ENCODE data around the gene LRRFIP2.
"Not testable (repeated sequence)": the region's sequence is repeated elsewhere in the genome, so short reads cannot be mapped to it uniquely, and the experiment has no call there.

Gene LRRFIP2

DNA sequence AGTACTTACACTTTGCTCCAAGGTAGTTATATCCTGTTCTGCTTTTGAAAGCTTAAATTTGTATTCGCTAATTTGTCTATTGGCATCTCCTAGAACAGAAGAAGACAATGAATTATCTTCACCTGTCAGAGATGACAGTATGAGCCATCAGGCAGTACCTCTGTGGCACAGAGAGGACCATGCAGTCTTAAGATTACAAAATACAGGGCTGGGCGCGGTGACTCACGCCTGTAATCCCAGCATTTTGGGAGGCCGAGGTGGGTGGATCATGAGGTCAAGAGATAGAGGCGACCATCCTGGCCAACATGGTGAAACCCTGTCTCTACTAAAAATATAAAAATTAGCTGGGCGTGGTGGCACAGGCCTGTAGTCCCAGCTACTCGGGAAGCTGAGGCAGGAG is 119.3 kb downstream of the LRRFIP2 start:
- DNase-seq, result not testable (repeated sequence)

GRCh38 chr3:37054370-37054769 is 120.0 kb downstream of the LRRFIP2 start:
- DNase-seq, result no peak

DNA sequence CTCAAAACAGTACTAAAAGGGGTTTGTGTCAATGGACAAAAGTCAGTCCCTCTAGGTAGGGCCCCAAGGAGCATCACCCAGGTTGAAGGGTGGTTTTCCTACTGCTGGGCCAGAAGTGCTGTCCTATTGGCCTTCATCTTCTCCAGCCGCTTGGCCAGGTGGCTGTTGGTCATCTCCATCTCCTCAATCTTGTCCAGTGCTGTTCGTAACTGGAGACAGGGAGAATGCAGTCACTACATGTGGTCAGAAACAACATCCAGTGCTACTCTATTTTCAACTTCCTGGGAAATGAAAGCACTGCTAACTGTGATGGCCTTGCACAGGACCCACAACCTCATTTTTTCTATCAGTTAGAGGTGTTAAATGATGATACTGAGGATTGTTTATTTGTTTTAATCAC is 120.6 kb downstream of the LRRFIP2 start:
- no peak for DNase-seq

GRCh38 chr3:37053337-37053736 is 121.0 kb downstream of the LRRFIP2 start:
- DNase-seq, result no peak

DNA sequence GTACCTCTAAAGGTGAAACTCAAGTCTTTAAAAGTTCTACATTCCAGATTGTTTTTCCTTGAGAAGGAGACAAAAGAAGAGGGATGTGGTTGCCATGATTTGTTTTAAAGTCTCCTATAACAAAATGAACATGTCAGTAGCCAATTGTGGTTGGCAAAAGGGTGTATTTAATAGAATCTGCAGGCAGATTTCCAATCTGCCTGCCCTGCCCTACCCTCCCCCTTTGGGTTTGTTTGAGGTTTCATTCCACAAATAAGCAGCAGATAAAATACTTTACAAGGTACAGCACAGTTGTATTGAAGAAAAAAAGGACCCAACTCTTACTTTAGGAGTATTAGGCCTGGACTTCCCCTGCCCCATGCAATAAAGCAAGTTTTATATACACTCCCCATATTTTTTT is 121.5 kb downstream of the LRRFIP2 start:
- DNase-seq, result no peak

- no peak for DNase-seq
Observed at GRCh38 chr3:37050282-37050681, 124.1 kb downstream of the LRRFIP2 start.

GRCh38 chr3:37042712-37043111 is 131.7 kb downstream of the LRRFIP2 start:
- not testable (repeated sequence) for DNase-seq

- DNase-seq, result no peak
Observed at GRCh38 chr3:37041546-37042195, 132.7 kb downstream of the LRRFIP2 start.

- no peak for DNase-seq
Observed at GRCh38 chr3:37040231-37040630, 134.2 kb downstream of the LRRFIP2 start.

- DNase-seq, result no peak
Observed at GRCh38 chr3:37039161-37039846, 135.1 kb downstream of the LRRFIP2 start.

DNA sequence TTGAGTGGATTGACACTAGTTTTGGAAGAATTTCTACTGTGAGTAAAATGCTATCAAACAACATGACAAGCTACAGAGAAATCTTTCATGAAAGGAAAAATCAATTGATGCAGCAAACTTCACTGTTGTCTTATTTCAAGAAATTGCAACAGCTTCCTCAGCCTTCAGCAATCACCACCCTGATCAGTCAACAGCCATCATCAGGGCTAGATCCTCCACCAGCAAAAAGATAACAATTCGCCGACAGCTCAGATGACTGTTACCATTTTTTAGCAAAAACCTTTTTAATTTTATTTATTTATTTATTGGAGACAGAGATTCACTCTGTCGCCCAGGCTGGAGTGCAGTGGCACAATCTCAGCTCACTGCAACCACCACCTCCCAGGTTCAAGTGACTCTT is 137.0 kb downstream of the LRRFIP2 start:
- no peak for DNase-seq

DNA sequence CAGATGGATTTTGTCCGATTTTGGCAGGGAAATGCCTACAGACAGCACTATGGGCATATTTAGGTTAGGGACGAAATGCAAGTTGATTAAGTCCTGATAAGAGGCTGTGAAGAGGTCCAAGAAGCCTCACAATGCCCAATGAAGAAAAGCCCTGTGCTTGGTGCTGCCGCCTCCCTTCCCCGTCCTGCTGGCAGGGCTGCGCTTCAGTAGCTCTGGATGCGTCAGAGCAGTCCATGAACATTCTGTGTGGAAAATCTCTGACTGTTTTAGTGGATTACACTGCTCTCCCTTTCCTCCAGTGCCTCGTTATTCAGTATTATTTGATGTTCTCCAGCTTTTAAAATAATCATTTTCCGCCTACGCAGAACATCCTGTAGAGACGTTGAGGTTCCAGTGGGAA is 141.4 kb downstream of the LRRFIP2 start:
- DNase-seq, result no peak

DNA sequence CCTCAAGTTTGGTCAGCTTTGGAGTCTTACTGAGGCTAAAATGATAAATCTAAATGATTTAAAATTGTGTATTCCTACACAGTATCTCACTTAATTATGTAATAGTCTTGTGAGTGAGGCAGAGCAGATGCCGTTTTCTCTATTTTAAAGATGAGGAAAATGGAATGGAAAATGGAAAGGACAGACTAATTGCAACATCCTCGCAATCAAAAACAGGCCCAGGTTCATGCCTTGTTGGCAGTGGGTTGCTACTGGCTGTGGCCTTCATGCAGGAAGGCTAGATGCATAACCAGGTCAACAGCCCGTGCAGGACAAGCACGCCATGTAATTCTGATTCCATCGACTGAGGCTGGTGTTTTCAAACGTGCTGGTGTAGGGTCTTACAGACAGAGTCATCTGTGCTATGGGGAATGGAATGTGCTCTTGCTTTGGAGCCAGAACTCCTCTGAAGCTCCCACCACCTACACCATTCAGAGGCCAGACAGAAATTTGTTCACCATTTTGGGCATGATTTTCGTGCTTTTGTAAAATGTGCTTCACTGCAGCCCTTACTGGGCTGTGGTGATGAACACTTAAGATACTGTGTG is 143.2 kb downstream of the LRRFIP2 start:
- no peak for DNase-seq

DNA sequence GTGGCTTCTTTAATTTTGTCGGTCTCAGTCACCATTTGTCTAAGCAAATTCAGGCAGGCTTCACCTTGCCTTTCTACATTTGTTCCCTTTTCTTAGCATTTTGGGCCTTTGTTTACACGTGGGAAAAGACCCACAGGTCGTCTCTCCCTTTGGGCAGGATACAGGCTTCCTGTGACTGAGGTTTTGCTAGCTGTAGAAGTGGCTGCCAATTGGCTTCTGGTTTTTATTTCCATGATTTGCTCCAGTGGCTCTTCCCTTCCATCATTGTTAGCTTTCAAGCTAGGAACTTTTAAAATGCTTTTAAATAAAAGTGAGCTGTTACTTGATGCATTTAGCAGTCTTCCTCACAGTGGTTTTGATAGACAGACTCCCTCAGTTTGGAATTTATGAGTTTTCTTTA is 143.8 kb downstream of the LRRFIP2 start:
- no peak for DNase-seq

DNA sequence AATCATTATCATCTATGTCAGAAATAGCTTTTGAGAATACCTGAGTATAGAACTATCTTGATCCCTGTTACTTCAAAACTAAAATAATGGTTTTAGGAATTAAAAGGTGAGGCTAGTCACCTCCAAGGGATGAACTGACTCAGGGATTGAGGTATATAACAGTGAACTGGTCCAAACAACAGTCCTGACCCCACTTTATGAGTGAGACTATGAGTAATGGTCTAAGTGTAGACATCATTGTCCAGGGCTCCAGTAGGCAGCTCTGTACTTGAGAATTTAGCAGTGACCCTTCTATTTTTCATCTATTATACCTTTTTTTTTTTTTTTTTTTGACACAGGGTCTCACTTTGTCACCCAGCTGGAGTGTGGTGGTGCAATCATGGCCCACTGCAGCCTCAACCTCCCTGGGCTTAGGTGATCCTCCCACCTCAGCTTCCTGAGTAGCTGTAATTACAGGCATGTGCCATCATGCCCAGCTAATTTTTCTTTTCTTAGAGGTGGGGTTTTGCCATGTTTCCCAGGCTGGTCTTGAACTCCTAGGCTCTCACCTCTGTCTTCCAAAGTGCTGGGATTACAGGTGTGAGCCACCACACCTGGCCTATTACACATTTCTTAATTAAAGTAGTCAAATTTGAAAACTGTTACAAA is 144.7 kb downstream of the LRRFIP2 start:
- DNase-seq, result no peak

GRCh38 chr3:37029111-37029510 is 145.3 kb downstream of the LRRFIP2 start:
- no peak for DNase-seq

DNA sequence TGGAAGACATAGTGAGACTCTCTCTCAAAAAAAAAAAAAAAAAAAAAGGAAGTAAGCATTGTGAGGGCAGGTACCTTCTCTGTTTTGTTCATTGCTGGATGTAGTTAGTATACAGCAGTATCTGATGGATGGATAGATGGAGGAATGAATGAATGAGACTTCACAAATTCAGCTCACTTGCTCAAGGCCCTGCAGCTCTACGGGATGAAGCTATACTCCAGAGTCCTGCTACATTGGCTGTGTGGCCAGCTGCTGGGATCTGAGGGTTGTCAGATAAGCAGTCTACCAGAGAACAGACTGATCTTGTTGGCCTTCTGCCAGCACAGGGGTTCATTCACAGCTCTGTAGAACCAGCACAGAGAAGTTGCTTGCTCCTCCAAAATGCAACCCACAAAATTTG is 146.1 kb downstream of the LRRFIP2 start:
- DNase-seq, result no peak

GRCh38 chr3:37026851-37027250 is 147.5 kb downstream of the LRRFIP2 start:
- DNase-seq, result no peak

- DNase-seq, result no peak
Observed at GRCh38 chr3:37025561-37026335, 148.6 kb downstream of the LRRFIP2 start.

GRCh38 chr3:37024820-37025405 is 149.5 kb downstream of the LRRFIP2 start:
- no peak for DNase-seq

DNA sequence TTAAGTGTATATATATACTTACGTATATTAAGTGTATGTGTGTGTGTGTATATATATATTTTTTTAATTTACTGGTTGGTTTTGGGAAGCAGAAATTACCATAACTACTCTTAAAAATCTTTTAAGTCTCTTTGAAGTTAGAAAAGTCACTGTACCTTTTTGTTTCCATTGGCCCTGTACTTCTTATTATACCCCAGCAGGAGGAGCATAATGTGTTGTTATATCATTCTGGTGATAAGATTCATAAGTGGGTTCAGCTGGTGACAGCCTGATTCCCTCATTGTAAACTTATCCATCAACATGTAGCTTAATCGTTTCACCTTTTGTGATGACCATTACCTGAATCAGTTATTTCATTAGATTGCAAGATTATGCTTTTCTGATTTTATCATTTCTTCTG is 150.3 kb downstream of the LRRFIP2 start:
- no peak for DNase-seq

- no peak for DNase-seq
Observed at GRCh38 chr3:37017683-37018082, 156.7 kb downstream of the LRRFIP2 start.

DNA sequence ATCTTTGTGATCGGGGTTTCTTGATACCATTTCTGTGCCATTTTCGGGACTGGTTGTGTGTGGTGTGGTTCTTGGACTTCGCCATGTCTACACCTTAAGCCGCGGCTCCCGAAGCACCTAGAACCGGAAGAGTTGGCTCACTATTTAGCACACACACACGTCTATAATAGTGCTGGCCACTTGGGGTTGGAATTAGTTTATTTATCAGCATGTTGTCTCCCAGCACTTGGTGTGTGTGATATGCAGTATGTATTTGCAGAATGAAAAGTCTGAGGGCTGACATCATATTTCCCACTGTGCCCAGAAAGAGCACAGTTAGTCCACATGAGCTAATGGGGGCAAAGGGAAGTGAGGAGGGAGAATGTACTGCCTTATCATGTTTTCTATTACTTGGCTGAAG is 157.5 kb downstream of the LRRFIP2 start:
- DNase-seq, result no peak

Data from stimulated activated CD4-positive, alpha-beta T cell treated with anti-CD3 and anti-CD28 coated beads, Interleukin-1b, Interleukin-23, amount 100 ng/mL, for 48 hours (primary cell).